Measurements from ENCODE around the gene VCAN.

DNA sequence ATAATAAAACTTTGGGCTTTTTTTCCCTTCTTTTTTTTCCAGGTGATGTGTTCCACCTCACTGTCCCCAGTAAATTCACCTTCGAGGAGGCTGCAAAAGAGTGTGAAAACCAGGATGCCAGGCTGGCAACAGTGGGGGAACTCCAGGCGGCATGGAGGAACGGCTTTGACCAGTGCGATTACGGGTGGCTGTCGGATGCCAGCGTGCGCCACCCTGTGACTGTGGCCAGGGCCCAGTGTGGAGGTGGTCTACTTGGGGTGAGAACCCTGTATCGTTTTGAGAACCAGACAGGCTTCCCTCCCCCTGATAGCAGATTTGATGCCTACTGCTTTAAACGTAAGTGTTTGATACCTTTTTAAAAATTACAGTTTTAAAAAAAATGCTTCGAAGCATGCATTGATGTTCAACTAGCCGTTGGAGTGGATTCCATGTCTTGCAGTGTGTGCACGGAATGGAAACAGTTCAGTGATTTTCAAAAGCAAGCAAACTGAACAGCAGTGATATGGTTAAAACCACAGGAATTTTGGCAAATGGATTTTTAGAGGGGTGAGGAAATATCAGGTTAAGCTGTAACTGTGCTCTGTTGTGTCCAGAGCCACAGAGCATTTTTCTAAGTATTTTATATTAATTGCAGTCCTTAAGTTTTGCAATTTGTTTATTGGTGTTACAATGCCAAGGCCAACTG, 40.7 kb downstream of the VCAN start:
- TF ChIP-seq POLR2A (IDR thresholded peaks at IDR 0.05; ENCODE audit: low read length) (no peak), GATA1 (IDR thresholded peaks at IDR 0.05; ENCODE audit: low read depth, low read length) (no peak)

Data from erythroblast (primary cell).